OCI-LY1 (cell line): ENCODE data around the gene AKAP13.

ENCODE experiments used
- H2AFZ ChIP-seq: fragments of 200-600 bp; sonication (generic), shearing (Covaris generic); 2 replicates; pipeline ENCODE4 v1.6.0; 2014; ENCODE audit warnings: antibody characterized with exemption, mild to moderate bottlenecking, low read length
- H3F3A ChIP-seq: fragments of 200-600 bp; sonication (generic), shearing (Covaris generic); 2 replicates; pipeline ENCODE4 v1.6.0; 2014; ENCODE audit warnings: mild to moderate bottlenecking, antibody characterized with exemption, low read length, moderate library complexity; ENCODE audit not compliant: insufficient read depth
- H3K27ac ChIP-seq: fragments of 200-600 bp; sonication (generic); 2 replicates; pipeline ENCODE4 v1.5.1; 2014; ENCODE audit warnings: low read length, mixed run types, mild to moderate bottlenecking, low read depth; ENCODE audit not compliant: poor library complexity, severe bottlenecking
- H3K27me3 ChIP-seq: fragments of 200-600 bp; sonication (generic); 2 replicates; pipeline ENCODE4 v1.6.0; 2014; ENCODE audit warnings: antibody characterized with exemption, mild to moderate bottlenecking, low read length, moderate library complexity; ENCODE audit not compliant: insufficient read depth
- H3K36me3 ChIP-seq: fragments of 200-600 bp; sonication (generic); 2 replicates; pipeline ENCODE4 v1.6.1; 2014; ENCODE audit warnings: mild to moderate bottlenecking, antibody characterized with exemption, low read length, moderate library complexity, mixed read lengths; ENCODE audit not compliant: insufficient read depth
- H3K4me1 ChIP-seq: fragments of 200-600 bp; sonication (generic); 2 replicates; pipeline ENCODE4 v1.5.1; 2014; ENCODE audit warnings: mild to moderate bottlenecking, low read length, moderate library complexity; ENCODE audit not compliant: insufficient read depth, severe bottlenecking
- H3K4me2 ChIP-seq: fragments of 200-600 bp; sonication (generic), shearing (Covaris generic); 2 replicates; pipeline ENCODE4 v1.6.1; 2014; ENCODE audit warnings: low read length
- H3K4me3 ChIP-seq: fragments of 200-600 bp; sonication (generic); 2 replicates; pipeline ENCODE4 v1.5.1; 2014; ENCODE audit warnings: low read length, low read depth, mild to moderate bottlenecking, mixed read lengths; ENCODE audit not compliant: poor library complexity, severe bottlenecking
- H3K79me2 ChIP-seq: fragments of 200-600 bp; shearing (Covaris generic); 2 replicates; pipeline ENCODE4 v1.6.1; 2016; ENCODE audit warnings: mixed run types, low read length, mixed read lengths; ENCODE audit not compliant: insufficient read depth
- H3K9ac ChIP-seq: fragments of 200-600 bp; sonication (generic), shearing (Covaris generic); 2 replicates; pipeline ENCODE4 v1.6.1; 2014; ENCODE audit warnings: mild to moderate bottlenecking, low read length, mixed read lengths
- H3K9me2 ChIP-seq: fragments of 200-600 bp; sonication (generic), shearing (Covaris generic); 2 replicates; pipeline ENCODE4 v1.6.1; 2014; ENCODE audit warnings: low read depth, mild to moderate bottlenecking, low read length, mixed read lengths
- H3K9me3 ChIP-seq: fragments of 200-600 bp; shearing (Covaris generic); 2 replicates; pipeline ENCODE4 v1.6.1; 2014; ENCODE audit warnings: low read length, mixed read lengths
- H4K20me1 ChIP-seq: fragments of 200-600 bp; sonication (generic), shearing (Covaris generic); 2 replicates; pipeline ENCODE4 v1.6.0; 2016; ENCODE audit warnings: mild to moderate bottlenecking, low read length; ENCODE audit not compliant: insufficient read depth
- CTCF ChIP-seq: fragments of 200-600 bp; sonication (generic), shearing (Covaris generic); IDR thresholded peaks from 2 replicates; pipeline ENCODE4 v1.5.1; 2017; ENCODE audit warnings: mild to moderate bottlenecking, antibody characterized with exemption, low read length, moderate library complexity, mixed read lengths
- EZH2 ChIP-seq: fragments of 200-600 bp; sonication (generic), shearing (Covaris generic); IDR thresholded peaks from 2 replicates; pipeline ENCODE4 v1.8.0; 2017; ENCODE audit warnings: borderline replicate concordance, mixed run types, mild to moderate bottlenecking, antibody characterized with exemption, low read length, moderate library complexity, mixed read lengths

Gene AKAP13

GRCh38 chr15:85623315-85624049 is 243.1 kb downstream of the AKAP13 start:
- Histone ChIP-seq H3K79me2 (peaks cover 15% of the 10 kb centered on the region; the same call in 1 of the 2 replicates), H4K20me1 (no peaks in the 10 kb centered on the region), H3K4me2 (no peak overlapping the region), H3K4me3 (no peak overlapping the region), H3K9me2 (no peaks in the 10 kb centered on the region), H3K9me3 (no peaks in the 10 kb centered on the region), H3K36me3 (peaks cover 23% of the 10 kb centered on the region; the same call in 1 of the 2 replicates), H3K4me1 (peaks cover 9% of the 10 kb centered on the region), H3F3A (no peaks in the 10 kb centered on the region), H3K9ac (no peak overlapping the region), H2AFZ (no peak overlapping the region), H3K27me3 (no peaks in the 10 kb centered on the region), H3K27ac (no peak overlapping the region)
- TF ChIP-seq CTCF (no peak), EZH2 (no peak)

GRCh38 chr15:85624291-85624801 is 243.9 kb downstream of the AKAP13 start:
- Histone ChIP-seq H3K9me2 (no peaks in the 10 kb centered on the region), H3K36me3 (peaks cover 23% of the 10 kb centered on the region; the same call in 1 of the 2 replicates), H3K27ac (no peak overlapping the region), H4K20me1 (no peaks in the 10 kb centered on the region), H3K9me3 (no peaks in the 10 kb centered on the region), H3K9ac (no peak overlapping the region), H3K4me1 (peaks cover 4% of the 10 kb centered on the region), H3F3A (no peaks in the 10 kb centered on the region), H3K4me2 (no peak overlapping the region), H3K27me3 (no peaks in the 10 kb centered on the region), H3K4me3 (no peak overlapping the region), H2AFZ (no peak overlapping the region), H3K79me2 (peaks cover 15% of the 10 kb centered on the region; the same call in 1 of the 2 replicates)
- TF ChIP-seq EZH2 (no peak), CTCF (no peak)

- no peak overlapping the region for H3K9ac ChIP-seq
- H3K4me2 ChIP-seq: no peak overlapping the region
- TF ChIP-seq EZH2: no peak
- no peak for TF ChIP-seq CTCF
- no peak overlapping the region for H2AFZ ChIP-seq
- H3K4me3 ChIP-seq: no peak overlapping the region
- H3K27ac ChIP-seq: peak overlapping the region; percentile 13
- no peaks in the 10 kb centered on the region for H3K27me3 ChIP-seq
- peaks cover 15% of the 10 kb centered on the region; the same call in 1 of the 2 replicates for H3K79me2 ChIP-seq
- no peaks in the 10 kb centered on the region for H3F3A ChIP-seq
- no peaks in the 10 kb centered on the region for H4K20me1 ChIP-seq
- H3K4me1 ChIP-seq: peaks cover 4% of the 10 kb centered on the region
- H3K9me3 ChIP-seq: no peaks in the 10 kb centered on the region
- peaks cover 23% of the 10 kb centered on the region; the same call in 1 of the 2 replicates for H3K36me3 ChIP-seq
- H3K9me2 ChIP-seq: no peaks in the 10 kb centered on the region
Observed at GRCh38 chr15:85625166-85625830, 244.9 kb downstream of the AKAP13 start.
